Measurements from ENCODE around the gene STK24. TPM values are rescaled to one million over a fixed set of nuclear protein-coding genes. Genes with fewer than 3 reads are reported as not detected.

STK24 gene
- total RNA-seq, 2 donors from 2014 or later, result 35.0 to 56.7 TPM

DNA sequence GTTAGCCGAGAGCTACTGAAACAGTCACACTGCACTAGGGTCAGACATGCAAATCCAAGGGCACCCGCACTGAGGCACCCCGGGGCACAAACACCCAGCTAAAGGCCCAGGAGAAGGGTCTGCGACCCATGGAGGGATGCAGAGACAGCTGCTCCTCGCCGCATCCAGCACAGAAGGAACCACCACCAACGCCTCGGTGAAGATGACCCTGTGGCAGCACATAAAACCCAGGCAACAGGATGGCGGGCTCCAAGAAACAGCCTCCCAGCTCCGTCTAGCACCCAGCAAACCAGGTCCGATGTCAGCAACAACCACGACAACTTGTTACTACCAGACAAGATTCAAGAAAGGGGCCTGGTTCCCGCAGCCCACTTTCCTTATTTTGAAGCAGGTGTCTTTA is 82.1 kb downstream of the STK24 start:
- WGBS, 2 donors, result 92 to 96% methylated on average over 13 of the region's 13 CpGs
- Histone ChIP-seq H3K27me3 (no peaks in the 10 kb centered on the region), H3K27ac (no peak overlapping the region), H3K4me3 (no peak overlapping the region), H3K36me3 (replicated peaks in 1 of 2; ENCODE audit: insufficient read depth in 1 of 2, low read depth in 2 of 2) (no peaks in the 10 kb centered on the region), H3K9me3 (no peaks in the 10 kb centered on the region), H3K4me1 (peaks cover 27% of the 10 kb centered on the region)
- TF ChIP-seq POLR2A (IDR thresholded peaks at IDR 0.05), result no peak
- TF ChIP-seq, protein P1, sequence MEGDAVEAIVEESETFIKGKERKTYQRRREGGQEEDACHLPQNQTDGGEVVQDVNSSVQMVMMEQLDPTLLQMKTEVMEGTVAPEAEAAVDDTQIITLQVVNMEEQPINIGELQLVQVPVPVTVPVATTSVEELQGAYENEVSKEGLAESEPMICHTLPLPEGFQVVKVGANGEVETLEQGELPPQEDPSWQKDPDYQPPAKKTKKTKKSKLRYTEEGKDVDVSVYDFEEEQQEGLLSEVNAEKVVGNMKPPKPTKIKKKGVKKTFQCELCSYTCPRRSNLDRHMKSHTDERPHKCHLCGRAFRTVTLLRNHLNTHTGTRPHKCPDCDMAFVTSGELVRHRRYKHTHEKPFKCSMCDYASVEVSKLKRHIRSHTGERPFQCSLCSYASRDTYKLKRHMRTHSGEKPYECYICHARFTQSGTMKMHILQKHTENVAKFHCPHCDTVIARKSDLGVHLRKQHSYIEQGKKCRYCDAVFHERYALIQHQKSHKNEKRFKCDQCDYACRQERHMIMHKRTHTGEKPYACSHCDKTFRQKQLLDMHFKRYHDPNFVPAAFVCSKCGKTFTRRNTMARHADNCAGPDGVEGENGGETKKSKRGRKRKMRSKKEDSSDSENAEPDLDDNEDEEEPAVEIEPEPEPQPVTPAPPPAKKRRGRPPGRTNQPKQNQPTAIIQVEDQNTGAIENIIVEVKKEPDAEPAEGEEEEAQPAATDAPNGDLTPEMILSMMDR (IDR thresholded peaks at IDR 0.05), result no peak
- ATAC-seq (no peak), DNase-seq (no peak)
- intact Hi-C loops (cut with DNase I), result loop anchor here (10.0 kb wide), 1 partner anchor 70 kb away; no protein-coding TSS in a partner anchor

DNA sequence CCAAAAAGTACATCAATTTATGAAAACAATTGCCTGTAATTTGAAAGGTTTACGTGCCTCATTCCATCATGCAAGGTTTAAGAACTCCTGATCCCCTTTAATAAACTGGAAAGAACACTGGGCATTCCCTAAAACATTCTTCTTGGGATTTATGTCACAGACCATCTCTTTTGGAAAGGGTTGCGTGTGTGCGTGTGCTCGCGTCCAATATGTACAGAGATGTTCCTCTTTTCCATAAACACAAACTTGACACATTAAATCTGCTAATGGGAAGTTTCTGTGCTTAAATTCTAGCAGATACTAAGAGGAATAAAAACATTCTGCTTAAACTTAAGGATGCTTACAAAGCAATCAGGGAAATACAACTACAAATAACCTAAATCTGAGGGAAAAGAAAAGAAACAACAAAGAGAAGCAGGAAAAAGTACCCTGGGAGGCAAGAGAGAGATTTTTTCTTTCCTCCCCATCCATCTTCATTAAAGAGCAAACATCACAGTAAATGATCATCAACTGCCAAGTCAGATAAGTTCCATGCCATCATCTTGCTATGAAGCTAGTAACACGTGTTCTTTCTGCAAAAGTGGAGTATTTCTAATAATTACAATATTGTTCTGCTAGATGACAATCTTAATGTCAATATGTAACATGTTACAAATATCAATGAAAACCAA is 83.7 kb downstream of the STK24 start:
- no peak overlapping the region for H3K27ac ChIP-seq
- TF ChIP-seq, protein P1 (IDR thresholded peaks at IDR 0.05), result no peak
- no peak for TF ChIP-seq POLR2A (IDR thresholded peaks at IDR 0.05)
- H3K27me3 ChIP-seq, result no peaks in the 10 kb centered on the region
- no peak for ATAC-seq
- no peak overlapping the region for H3K4me3 ChIP-seq
- H3K36me3 ChIP-seq (replicated peaks in 1 of 2; ENCODE audit: insufficient read depth in 1 of 2, low read depth in 2 of 2), result no peaks in the 10 kb centered on the region
- H3K9me3 ChIP-seq, result no peaks in the 10 kb centered on the region
- 79% methylated on average over 6 of the region's 6 CpGs for WGBS, 2 donors
- H3K4me1 ChIP-seq, result peaks cover 31% of the 10 kb centered on the region
- intact Hi-C loops (cut with DNase I), result loop anchor here (10.0 kb wide), 1 partner anchor 72 kb away; no protein-coding TSS in a partner anchor
- DNase-seq, result no peak

DNA sequence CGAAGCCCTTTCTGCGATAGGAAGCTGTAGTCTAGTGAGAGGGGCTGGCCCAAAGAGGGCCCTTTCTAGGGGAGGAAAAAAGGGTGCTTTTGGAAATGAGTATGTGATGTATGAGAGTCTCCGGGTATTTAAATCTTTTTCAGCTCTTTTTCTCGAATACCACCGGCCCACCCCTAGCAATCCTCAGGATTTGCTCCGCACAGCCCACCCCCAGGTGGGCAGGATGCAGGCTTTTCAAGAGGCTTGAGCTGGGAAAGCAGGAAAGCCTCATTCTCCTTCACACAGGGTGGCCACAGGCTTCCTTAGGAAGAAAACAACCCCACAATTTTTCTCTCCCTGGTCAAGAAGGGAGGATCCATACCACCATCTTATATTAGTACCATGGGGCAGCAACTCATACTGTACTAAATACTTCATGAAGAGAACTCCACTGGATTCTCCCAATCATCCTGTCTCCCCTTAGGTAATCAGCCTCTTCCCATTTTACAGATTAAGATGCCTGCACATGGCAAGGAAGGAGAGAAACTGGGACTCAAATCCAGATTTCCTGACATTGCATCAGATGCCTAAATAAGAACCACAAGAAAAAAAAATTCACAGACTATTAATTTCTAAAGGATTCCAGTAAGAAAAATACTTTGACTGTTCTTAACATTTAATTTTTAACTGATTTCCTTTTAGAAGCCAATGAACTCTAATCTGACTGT is 84.4 kb downstream of the STK24 start:
- no peaks in the 10 kb centered on the region for H3K36me3 ChIP-seq (replicated peaks in 1 of 2; ENCODE audit: insufficient read depth in 1 of 2, low read depth in 2 of 2)
- peaks cover 31% of the 10 kb centered on the region for H3K4me1 ChIP-seq
- H3K27me3 ChIP-seq, result no peaks in the 10 kb centered on the region
- intact Hi-C loops (cut with DNase I), result loop anchor here (10.0 kb wide), 1 partner anchor 72 kb away; no protein-coding TSS in a partner anchor
- no peak overlapping the region for H3K4me3 ChIP-seq
- H3K27ac ChIP-seq, result no peak overlapping the region
- ATAC-seq (no peak), DNase-seq (no peak)
- no peaks in the 10 kb centered on the region for H3K9me3 ChIP-seq
- WGBS, 2 donors, result 80 to 89% methylated on average over 6 of the region's 6 CpGs
- TF ChIP-seq, protein P1 (IDR thresholded peaks at IDR 0.05), result no peak
- no peak for TF ChIP-seq POLR2A (IDR thresholded peaks at IDR 0.05)

DNA sequence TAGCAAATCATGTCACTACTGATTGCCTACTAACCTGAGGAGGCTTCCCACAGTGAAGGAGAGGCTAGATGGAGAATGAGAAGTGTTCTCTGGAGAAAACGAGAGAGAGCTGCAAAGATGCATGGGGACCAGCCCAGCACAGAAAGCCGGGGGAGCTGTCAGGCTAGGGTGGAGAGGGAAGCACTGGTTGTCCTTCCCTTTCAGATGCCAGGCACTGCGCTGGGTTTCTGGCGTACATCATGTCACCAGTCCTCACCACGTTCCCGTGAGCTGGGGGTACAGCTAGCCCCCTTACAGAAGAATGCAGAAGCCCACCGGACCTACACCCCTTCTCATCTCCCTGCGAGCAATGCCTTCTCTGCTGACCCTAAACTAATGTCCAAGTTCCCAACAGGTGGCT is 86.0 kb downstream of the STK24 start:
- TF ChIP-seq, protein P1 (IDR thresholded peaks at IDR 0.05), result no peak
- no peak for TF ChIP-seq POLR2A (IDR thresholded peaks at IDR 0.05)
- intact Hi-C loops (cut with DNase I), result loop anchor here (10.0 kb wide), 1 partner anchor 74 kb away; no protein-coding TSS in a partner anchor
- H3K4me1 ChIP-seq, result peaks cover 29% of the 10 kb centered on the region
- ATAC-seq (no peak), DNase-seq (no peak)
- no peaks in the 10 kb centered on the region for H3K9me3 ChIP-seq
- no peaks in the 10 kb centered on the region for H3K36me3 ChIP-seq (replicated peaks in 1 of 2; ENCODE audit: insufficient read depth in 1 of 2, low read depth in 2 of 2)
- no peaks in the 10 kb centered on the region for H3K27me3 ChIP-seq
- 84 to 90% methylated on average over 8 of the region's 8 CpGs for WGBS, 2 donors
- H3K4me3 ChIP-seq, result no peak overlapping the region
- peak overlapping the region in 1 of 4 donors; percentile 35 for H3K27ac ChIP-seq
